IMR-90 (cell line): ENCODE results near the gene FOXP1. TPM values are rescaled to one million over a fixed set of nuclear protein-coding genes. Genes with fewer than 3 reads are reported as not detected.

Source experiments
- ATAC-seq: fragments of 200-7000 bp; cut with Tn5 transposase; 2 replicates; pipeline ENCODE4 v1.9.1; 2020; ENCODE audit warnings: low read depth, mild to moderate bottlenecking, moderate library complexity
- BruUV-seq: library from RNA; stranded (reverse); fragments of 400-500 nt; replicated peaks from 2 replicates; lab custom pipeline; 2021; lab: Mats Ljungman, UMichigan
- CTCF ChIA-PET: fragments of 300-600 bp; formaldehyde crosslinking; extraction: SDS; loops from one replicate; lab custom pipeline; 2021; ENCODE audit warnings: antibody characterized with exemption; lab: Yijun Ruan, JAX
- POLR2A ChIA-PET: fragments of 300-600 bp; sonication (Branson Sonifier 250); formaldehyde crosslinking; loops from one replicate; lab custom pipeline; 2022; ENCODE audit warnings: antibody characterized with exemption; ENCODE audit not compliant: unreplicated experiment; lab: Charles Lee
- DNase-seq: peaks from one replicate; pipeline ENCODE4 v3.0.0; 2013
- H2AFZ ChIP-seq: replicated peaks from 2 replicates; pipeline ENCODE3; 2013; ENCODE audit warnings: low read length, mild to moderate bottlenecking; ENCODE audit not compliant: poor library complexity
- H2AK5ac ChIP-seq: 2 replicates; pipeline ENCODE4 v1.6.1; 2013; ENCODE audit warnings: low read depth, low read length, inconsistent platforms
- H2AK9ac ChIP-seq: replicated peaks from 2 replicates; pipeline ENCODE3; 2013; ENCODE audit warnings: mild to moderate bottlenecking, low read depth, low read length, moderate library complexity; ENCODE audit not compliant: poor library complexity
- H2BK120ac ChIP-seq: 2 replicates; pipeline ENCODE4 v1.6.1; 2013; ENCODE audit warnings: low read depth, low read length, inconsistent platforms
- H2BK15ac ChIP-seq: 3 replicates; pipeline ENCODE4 v1.6.1; 2013; ENCODE audit warnings: low read depth, low read length, inconsistent platforms
- H2BK20ac ChIP-seq: 2 replicates; pipeline ENCODE4 v1.6.1; 2013; ENCODE audit warnings: low read depth, mild to moderate bottlenecking, inconsistent platforms, low read length, moderate library complexity
- H2BK5ac ChIP-seq: 2 replicates; pipeline ENCODE4 v1.6.1; 2013; ENCODE audit warnings: mild to moderate bottlenecking, low read depth, low read length, inconsistent platforms; ENCODE audit not compliant: poor library complexity, severe bottlenecking
- H3K14ac ChIP-seq: replicated peaks from 2 replicates; pipeline ENCODE4 v1.6.1; 2013; ENCODE audit warnings: low read depth, low read length, inconsistent platforms
- H3K18ac ChIP-seq: 2 replicates; pipeline ENCODE4 v1.6.1; 2013; ENCODE audit warnings: low read depth, low read length, control low read depth
- H3K23ac ChIP-seq: 2 replicates; pipeline ENCODE4 v1.6.1; 2013; ENCODE audit warnings: low read depth, low read length, inconsistent platforms
- H3K27ac ChIP-seq: 2 replicates; pipeline ENCODE4 v1.5.1; 2013; ENCODE audit warnings: mild to moderate bottlenecking, control low read depth, low read length; ENCODE audit not compliant: insufficient read depth
- H3K27me3 ChIP-seq: 2 replicates; pipeline ENCODE4 v1.6.1; 2013; ENCODE audit warnings: low read length; ENCODE audit not compliant: control insufficient read depth, insufficient read depth
- H3K36me3 ChIP-seq: 2 replicates; pipeline ENCODE4 v1.6.1; 2013; ENCODE audit warnings: low read length, mixed read lengths; ENCODE audit not compliant: control insufficient read depth, insufficient read depth
- H3K4ac ChIP-seq: 2 replicates; pipeline ENCODE4 v1.6.1; 2013; ENCODE audit warnings: low read depth, low read length, inconsistent platforms
- H3K4me1 ChIP-seq: 2 replicates; pipeline ENCODE4 v1.6.1; 2013; ENCODE audit warnings: low read length, mixed read lengths; ENCODE audit not compliant: control insufficient read depth, insufficient read depth
- H3K4me2 ChIP-seq: 2 replicates; pipeline ENCODE4 v1.6.1; 2013; ENCODE audit warnings: low read depth, mild to moderate bottlenecking, control low read depth, low read length, moderate library complexity
- H3K4me3 ChIP-seq: 2 replicates; pipeline ENCODE4 v1.5.1; 2013; ENCODE audit warnings: low read depth, mild to moderate bottlenecking, control low read depth, low read length, moderate library complexity; ENCODE audit not compliant: insufficient read depth
- H3K56ac ChIP-seq: 2 replicates; pipeline ENCODE4 v1.6.1; 2013; ENCODE audit warnings: low read length, inconsistent platforms; ENCODE audit not compliant: insufficient read depth; ENCODE audit errors: extremely low read depth
- H3K79me1 ChIP-seq, 2 experiments: 2 replicates each; pipeline ENCODE4 v1.6.1; 2013; ENCODE audit warnings: low read length in 2 of 2, inconsistent platforms in 1 of 2, low read depth in 1 of 2
- H3K9ac ChIP-seq: 2 replicates; pipeline ENCODE4 v1.6.1; 2013; ENCODE audit warnings: low read depth, low read length, control low read depth
- H3K9me1 ChIP-seq: 2 replicates; pipeline ENCODE4 v1.6.1; 2013; ENCODE audit warnings: low read length, inconsistent platforms; ENCODE audit not compliant: insufficient read depth
- H3K9me3 ChIP-seq: 2 replicates; pipeline ENCODE4 v1.6.1; 2013; ENCODE audit warnings: low read length; ENCODE audit not compliant: control insufficient read depth, insufficient read depth
- H4K20me1 ChIP-seq: 2 replicates; pipeline ENCODE4 v1.6.1; 2013; ENCODE audit warnings: low read length, inconsistent platforms; ENCODE audit not compliant: insufficient read depth
- H4K5ac ChIP-seq: 2 replicates; pipeline ENCODE4 v1.6.1; 2013; ENCODE audit warnings: mild to moderate bottlenecking, low read depth, low read length, control low read depth
- H4K8ac ChIP-seq, 2 experiments: 2 replicates each; pipeline ENCODE4 v1.6.1; 2013; ENCODE audit warnings: low read depth in 2 of 2, low read length in 2 of 2, control low read depth in 1 of 2, inconsistent platforms in 1 of 2
- H4K91ac ChIP-seq: 2 replicates; pipeline ENCODE4 v1.6.1; 2013; ENCODE audit warnings: low read depth, low read length, inconsistent platforms; ENCODE audit not compliant: insufficient read depth
- BHLHE40 ChIP-seq: fragments of 150-350 bp; IDR thresholded peaks from 2 replicates; pipeline ENCODE4 v1.6.1; 2016; ENCODE audit warnings: mild to moderate bottlenecking, low read depth, low read length
- FOS ChIP-seq: fragments of 150-350 bp; IDR thresholded peaks from 2 replicates; pipeline ENCODE4 v1.6.1; 2016; ENCODE audit warnings: low read depth, low read length
- MAFK ChIP-seq: IDR thresholded peaks from 2 replicates; pipeline ENCODE4 v1.6.1; 2012; ENCODE audit warnings: low read depth, low read length, improper control_type of control experiment
- MAZ ChIP-seq: IDR thresholded peaks from 2 replicates; pipeline ENCODE4 v1.6.1; 2012; ENCODE audit warnings: low read depth, mild to moderate bottlenecking, low read length, improper control_type of control experiment, moderate library complexity, borderline replicate concordance
- NFE2L2 ChIP-seq: fragments of 150-350 bp; IDR thresholded peaks from 2 replicates; pipeline ENCODE4 v1.6.1; 2016; ENCODE audit warnings: low read depth, mild to moderate bottlenecking, low read length
- POLR2A ChIP-seq: IDR thresholded peaks from 2 replicates; pipeline ENCODE4 v1.6.1; 2012; ENCODE audit warnings: mild to moderate bottlenecking, low read depth, low read length
- RAD21 ChIP-seq: IDR thresholded peaks from 2 replicates; pipeline ENCODE4 v1.6.1; 2012; ENCODE audit warnings: low read length, improper control_type of control experiment
- RFX5 ChIP-seq: IDR thresholded peaks from 2 replicates; pipeline ENCODE4 v1.8.0; 2012; ENCODE audit warnings: low read depth, mild to moderate bottlenecking, low read length, moderate library complexity
- SMC3 ChIP-seq: fragments of 150-350 bp; IDR thresholded peaks from 2 replicates; pipeline ENCODE4 v1.6.1; 2016; ENCODE audit warnings: low read depth, mild to moderate bottlenecking, antibody characterized with exemption, low read length, moderate library complexity
- WGBS, 2 experiments: methylation state at CpG; one replicate each; pipeline versions ENCODE4 v1.1.5 to v1.1.7; 2013; ENCODE audit warnings: missing lambda C conversion rate in 2 of 2; ENCODE audit not compliant: insufficient read length in 1 of 2; ENCODE audit errors: extremely low coverage in 2 of 2; 5-methylcytosine and 5-hydroxymethylcytosine counted together
- dilution Hi-C: fragments of 300-500 bp; cut with HindIII; formaldehyde crosslinking; loops from one replicate; pipeline ENCODE4 v1.14.3; 2018; ENCODE audit warnings: low sequenced_read_pairs; ENCODE audit not compliant: unreplicated experiment
- in situ Hi-C: fragments of 300-500 bp; cut with MboI; formaldehyde crosslinking; loops from 3 replicates; pipeline ENCODE4 v1.14.3; 2019; ENCODE audit warnings: low sequenced_read_pairs, inconsistent platforms, mixed read lengths
- intact Hi-C: fragments of 100-400 bp; cut with micrococcal nuclease; formaldehyde crosslinking; loops from 2 replicates; pipeline ENCODE4 v1.10.0; 2022
- polyA plus RNA-seq, 3 experiments: library from polyadenylated mRNA; depleted of rRNA; stranded (reverse); fragments of >200 nt; gene quantifications; 2 replicates each; pipeline ENCODE4 v1.2.3, GENCODE V29; 2012; ENCODE audit warnings: low replicate concordance in 1 of 3
- total RNA-seq: library from RNA; depleted of rRNA; stranded (reverse); fragments of >200 nt; gene quantifications from 2 replicates; pipeline ENCODE4 v1.2.3, GENCODE V29; 2012
- TF ChIP-seq, protein P1 (sequence below): fragments of 150-350 bp; IDR thresholded peaks from 2 replicates; pipeline ENCODE4 v1.6.1; 2017; ENCODE audit warnings: mild to moderate bottlenecking, antibody characterized with exemption, low read length, low read depth
- TF ChIP-seq, protein P2 (sequence below): conservative IDR thresholded peaks from 2 replicates; pipeline ENCODE4 v1.5.1; 2012; ENCODE audit warnings: mild to moderate bottlenecking, low read depth, low read length, improper control_type of control experiment
- TF ChIP-seq, protein P3 (sequence below): fragments of 150-350 bp; IDR thresholded peaks from 2 replicates; pipeline ENCODE4 v1.6.1; 2016; ENCODE audit warnings: low read depth, mild to moderate bottlenecking, low read length, moderate library complexity, borderline replicate concordance

Gene FOXP1
- total and polyA plus RNA-seq, 2 of the 4 experiments (the other 2 are of a cell fraction): 37.0 to 132 TPM

DNA sequence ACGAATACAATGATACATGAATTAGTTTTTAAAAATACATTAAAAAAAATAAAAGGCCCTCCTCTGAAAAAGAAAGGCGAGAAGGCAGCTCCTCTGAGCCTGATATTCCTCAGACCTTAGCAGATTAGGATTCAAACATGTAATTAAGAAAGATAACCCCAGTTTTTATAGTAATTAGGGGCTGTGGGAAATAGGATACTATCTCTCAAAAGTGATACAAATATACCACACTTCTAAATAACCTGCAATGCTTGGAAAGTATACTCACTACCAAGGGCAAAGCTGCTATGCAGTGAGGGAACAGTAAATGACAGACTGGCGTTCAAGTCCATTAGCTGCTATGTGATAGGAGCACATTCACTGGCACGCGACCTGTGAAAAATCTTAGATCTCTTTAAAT lies 445.1 kb downstream of the FOXP1 start:
- Histone ChIP-seq H3K27me3 (no peaks in the 10 kb centered on the region), H3K79me1 (peaks cover 0 to 3% of the 10 kb centered on the region in 2 experiments; a peak in 1 of 4 replicates), H2AFZ (no peak overlapping the region), H4K91ac (no peak overlapping the region), H3K9ac (no peak overlapping the region), H3K18ac (no peak overlapping the region), H3K4ac (no peak overlapping the region), H3K4me3 (no peak overlapping the region), H3K23ac (no peak overlapping the region), H3K9me1 (no peaks in the 10 kb centered on the region), H3K4me1 (peaks cover 3% of the 10 kb centered on the region), H4K5ac (no peak overlapping the region), H2BK120ac (no peak overlapping the region), H3K56ac (no peak overlapping the region), H4K20me1 (no peaks in the 10 kb centered on the region), H2BK20ac (no peak overlapping the region), H3K14ac (no peak overlapping the region), H2BK5ac (no peak overlapping the region), H3K36me3 (0 out of 2 replicates have a peak, but pooled peaks cover 1% of the 10 kb centered on the region), H2BK15ac (no peak overlapping the region), H2AK9ac (no peak overlapping the region), H3K9me3 (no peaks in the 10 kb centered on the region), H3K27ac (no peak overlapping the region), H3K4me2 (no peak overlapping the region), H2AK5ac (no peak overlapping the region), H4K8ac (no peak overlapping the region)
- ATAC-seq (no peak), DNase-seq (no peak)
- CTCF ChIA-PET: no interaction called here
- POLR2A ChIA-PET: no interaction called here
- intact Hi-C loops (no loop called here), dilution Hi-C loops (no loop called here), in situ Hi-C loops (loop anchor here (10.0 kb wide), 2 partner anchors 166 to 446 kb away; partner anchors contain the start of gene FOXP1)
- WGBS, 2 experiments: no CpG with 5 or more reads among the region's 5 CpGs
- BruUV-seq: no TSS peak
- TF ChIP-seq, protein P1, sequence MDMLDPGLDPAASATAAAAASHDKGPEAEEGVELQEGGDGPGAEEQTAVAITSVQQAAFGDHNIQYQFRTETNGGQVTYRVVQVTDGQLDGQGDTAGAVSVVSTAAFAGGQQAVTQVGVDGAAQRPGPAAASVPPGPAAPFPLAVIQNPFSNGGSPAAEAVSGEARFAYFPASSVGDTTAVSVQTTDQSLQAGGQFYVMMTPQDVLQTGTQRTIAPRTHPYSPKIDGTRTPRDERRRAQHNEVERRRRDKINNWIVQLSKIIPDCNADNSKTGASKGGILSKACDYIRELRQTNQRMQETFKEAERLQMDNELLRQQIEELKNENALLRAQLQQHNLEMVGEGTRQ: no peak
- no peak for TF ChIP-seq MAZ
- TF ChIP-seq, protein P2, sequence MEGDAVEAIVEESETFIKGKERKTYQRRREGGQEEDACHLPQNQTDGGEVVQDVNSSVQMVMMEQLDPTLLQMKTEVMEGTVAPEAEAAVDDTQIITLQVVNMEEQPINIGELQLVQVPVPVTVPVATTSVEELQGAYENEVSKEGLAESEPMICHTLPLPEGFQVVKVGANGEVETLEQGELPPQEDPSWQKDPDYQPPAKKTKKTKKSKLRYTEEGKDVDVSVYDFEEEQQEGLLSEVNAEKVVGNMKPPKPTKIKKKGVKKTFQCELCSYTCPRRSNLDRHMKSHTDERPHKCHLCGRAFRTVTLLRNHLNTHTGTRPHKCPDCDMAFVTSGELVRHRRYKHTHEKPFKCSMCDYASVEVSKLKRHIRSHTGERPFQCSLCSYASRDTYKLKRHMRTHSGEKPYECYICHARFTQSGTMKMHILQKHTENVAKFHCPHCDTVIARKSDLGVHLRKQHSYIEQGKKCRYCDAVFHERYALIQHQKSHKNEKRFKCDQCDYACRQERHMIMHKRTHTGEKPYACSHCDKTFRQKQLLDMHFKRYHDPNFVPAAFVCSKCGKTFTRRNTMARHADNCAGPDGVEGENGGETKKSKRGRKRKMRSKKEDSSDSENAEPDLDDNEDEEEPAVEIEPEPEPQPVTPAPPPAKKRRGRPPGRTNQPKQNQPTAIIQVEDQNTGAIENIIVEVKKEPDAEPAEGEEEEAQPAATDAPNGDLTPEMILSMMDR: no peak
- no peak for TF ChIP-seq RAD21
- no peak for TF ChIP-seq NFE2L2
- TF ChIP-seq SMC3: no peak
- TF ChIP-seq BHLHE40: no peak
- TF ChIP-seq RFX5: no peak
- no peak for TF ChIP-seq MAFK
- no peak for TF ChIP-seq POLR2A
- TF ChIP-seq, protein P3, sequence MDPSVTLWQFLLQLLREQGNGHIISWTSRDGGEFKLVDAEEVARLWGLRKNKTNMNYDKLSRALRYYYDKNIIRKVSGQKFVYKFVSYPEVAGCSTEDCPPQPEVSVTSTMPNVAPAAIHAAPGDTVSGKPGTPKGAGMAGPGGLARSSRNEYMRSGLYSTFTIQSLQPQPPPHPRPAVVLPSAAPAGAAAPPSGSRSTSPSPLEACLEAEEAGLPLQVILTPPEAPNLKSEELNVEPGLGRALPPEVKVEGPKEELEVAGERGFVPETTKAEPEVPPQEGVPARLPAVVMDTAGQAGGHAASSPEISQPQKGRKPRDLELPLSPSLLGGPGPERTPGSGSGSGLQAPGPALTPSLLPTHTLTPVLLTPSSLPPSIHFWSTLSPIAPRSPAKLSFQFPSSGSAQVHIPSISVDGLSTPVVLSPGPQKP: no peak
- no peak for TF ChIP-seq FOS
